Body of pancreas (tissue), 4 donors: Measurements from ENCODE around the gene PPP2R5E. TPM values are rescaled to one million over a fixed set of nuclear protein-coding genes. Genes with fewer than 3 reads are reported as not detected.
"Not testable (repeated sequence)": the region's sequence is repeated elsewhere in the genome, so short reads cannot be mapped to it uniquely, and the experiment has no call there.

Experiments
- ATAC-seq: fragments of 150-250 bp; one replicate; pipeline ENCODE4 v1.9.1; 2016
- DNase-seq, 4 donors: peaks; one replicate each; pipeline ENCODE4 v3.0.0-alpha.2; 2019
- H3K27ac ChIP-seq, 4 donors: fragments of 200-600 bp; sonication (generic); 1 replicate in 3 of 4; 2 replicates in 1 of 4; pipeline versions ENCODE4 v1.5.1 to v1.6.1; 2016 to 2019; ENCODE audit warnings: mild to moderate bottlenecking in 1 of 4, mixed read lengths in 1 of 4, moderate library complexity in 1 of 4
- H3K27me3 ChIP-seq, 2 donors: fragments of 200-600 bp; sonication (generic); one replicate each; pipeline ENCODE4 v1.6.0; 2016; ENCODE audit warnings: mild to moderate bottlenecking in 1 of 2
- H3K36me3 ChIP-seq, 2 donors: fragments of 200-600 bp; sonication (generic); replicated peaks in 1 of 2; 2 replicates each; pipeline ENCODE4 v1.5.1; 2016; ENCODE audit warnings: low read depth in 2 of 2; ENCODE audit not compliant: insufficient read depth in 1 of 2
- H3K4me1 ChIP-seq: fragments of 200-600 bp; sonication (generic); one replicate; pipeline ENCODE4 v1.6.0; 2016
- H3K4me3 ChIP-seq, 2 donors: fragments of 200-600 bp; sonication (generic); 1 replicate in 1 of 2; 2 replicates in 1 of 2; pipeline ENCODE4 v1.5.1; 2016 to 2019
- H3K9me3 ChIP-seq, 3 donors: fragments of 200-600 bp; sonication (generic); 1 replicate in 2 of 3; 2 replicates in 1 of 3; pipeline ENCODE4 v1.5.1; 2016
- CTCF ChIP-seq, 7 experiments: fragments of 450-650 bp in 4 of 7; fragments of 200-600 bp in 3 of 7; sonication (generic) in 3 of 7; IDR thresholded peaks; one replicate each; pipeline ENCODE4 v1.5.1; 2016 to 2019; ENCODE audit warnings: antibody characterized with exemption in 7 of 7
- POLR2A ChIP-seq, 3 donors: fragments of 450-650 bp; IDR thresholded peaks; one replicate each; pipeline ENCODE4 v1.6.1; 2016; ENCODE audit warnings: antibody characterized with exemption in 3 of 3, mild to moderate bottlenecking in 2 of 3
- WGBS, 2 donors: methylation state at CpG; one replicate each; pipeline ENCODE4 v1.1.5; 2017; 5-methylcytosine and 5-hydroxymethylcytosine counted together
- intact Hi-C: fragments of 100-400 bp; cut with DNase I; formaldehyde crosslinking; loops from one replicate; pipeline ENCODE4 v1.15.1; 2023
- total RNA-seq, 2 donors: library from RNA; depleted of rRNA; stranded (reverse); fragments of >200 nt; gene quantifications; one replicate each; pipeline ENCODE4 v1.1.0, GENCODE V29; 2016

PPP2R5E gene
- 10 to 100 TPM in 1 of 2 donors, 1 to 10 TPM in 1; 9.2 to 12.5 TPM for total RNA-seq

- no peaks in the 10 kb centered on the region for H3K9me3 ChIP-seq
- peak within 1 kb of the TSS; percentile 74 to 95 (median 93) for H3K27ac ChIP-seq
- H3K4me3 ChIP-seq: peak within 1 kb of the TSS; percentile 66 to 94
- DNase-seq (peak; percentile 97 to 99 (median 98)), ATAC-seq (peak; percentile 99)
- H3K36me3 ChIP-seq: peaks cover 0 to 4% of the 10 kb centered on the region in 2 donors
- peaks cover 28% of the 10 kb centered on the region for H3K4me1 ChIP-seq
- intact Hi-C loops: loop anchor here (10.0 kb wide), 1 partner anchor 148 kb away; no protein-coding TSS in a partner anchor
- TF ChIP-seq CTCF (IDR thresholded peaks at IDR 0.05) (peak in 1 of 7 experiments; percentile 10), POLR2A (IDR thresholded peaks at IDR 0.05) (peak; percentile 54 to 93 (median 92))
- H3K27me3 ChIP-seq: no peaks in the 10 kb centered on the region
- 0 to 1% methylated on average over 24 to 77 of the region's 78 CpGs for WGBS, 2 donors
These were observed at the start of gene PPP2R5E for GRCh38 chr14:63543000-63543825. Gene PPP2R5E (minus strand): TSS chr14:63543377. CDS start chr14:63539685, 3,692 bp downstream.

GRCh38 chr14:63583046-63583445 is 39.9 kb upstream of the PPP2R5E start:
- DNase-seq, ATAC-seq: not testable (repeated sequence)
- 68 to 76% methylated on average over 8 of the region's 8 CpGs for WGBS, 2 donors

GRCh38 chr14:63581491-63581890 is 38.3 kb upstream of the PPP2R5E start:
- Histone ChIP-seq H3K4me1 (no peaks in the 10 kb centered on the region), H3K27me3 (no peaks in the 10 kb centered on the region), H3K4me3 (no peak overlapping the region), H3K27ac (no peak overlapping the region), H3K9me3 (no peaks in the 10 kb centered on the region), H3K36me3 (no peaks in the 10 kb centered on the region)
- intact Hi-C loops: no loop called here
- DNase-seq: no peak
- ATAC-seq: no peak
- WGBS, 2 donors: 47 to 53% methylated on average over 4 of the region's 4 CpGs
- TF ChIP-seq CTCF (IDR thresholded peaks at IDR 0.05) (no peak), POLR2A (IDR thresholded peaks at IDR 0.05) (no peak)

More at GRCh38 chr14:63583046-63583445, 39.9 kb upstream of the PPP2R5E start:
- H3K36me3 ChIP-seq, H3K9me3 ChIP-seq, H3K4me1 ChIP-seq, intact Hi-C loops, H3K27ac ChIP-seq, H3K27me3 ChIP-seq, H3K4me3 ChIP-seq: not testable (repeated sequence)

- H3K4me1 ChIP-seq: no peaks in the 10 kb centered on the region
- no peak overlapping the region for H3K4me3 ChIP-seq
- no peaks in the 10 kb centered on the region for H3K9me3 ChIP-seq
- no peak overlapping the region for H3K27ac ChIP-seq
- no peaks in the 10 kb centered on the region for H3K36me3 ChIP-seq
- 92 to 95% methylated on average over 1 of the region's 1 CpG for WGBS, 2 donors
- H3K27me3 ChIP-seq: no peaks in the 10 kb centered on the region
- TF ChIP-seq POLR2A (IDR thresholded peaks at IDR 0.05) (no peak), CTCF (IDR thresholded peaks at IDR 0.05) (no peak)
- ATAC-seq (no peak), DNase-seq (no peak)
- intact Hi-C loops: no loop called here
These were observed 35.1 kb upstream of the PPP2R5E start for GRCh38 chr14:63578300-63578699.

- TF ChIP-seq CTCF (IDR thresholded peaks at IDR 0.05) (no peak), POLR2A (IDR thresholded peaks at IDR 0.05) (no peak)
- Histone ChIP-seq H3K9me3 (no peaks in the 10 kb centered on the region), H3K27ac (no peak overlapping the region), H3K36me3 (no peaks in the 10 kb centered on the region), H3K4me1 (no peaks in the 10 kb centered on the region), H3K27me3 (no peaks in the 10 kb centered on the region), H3K4me3 (no peak overlapping the region)
- intact Hi-C loops: no loop called here
- DNase-seq: no peak
- ATAC-seq: no peak
- WGBS, 2 donors: 65 to 67% methylated on average over 4 of the region's 4 CpGs
These were observed 30.4 kb upstream of the PPP2R5E start for GRCh38 chr14:63573581-63573980.
